SK-N-SH treated with all-trans-retinoic acid at 6 μM for 48 hours (cell line): ENCODE data around the gene ABITRAM.

ENCODE experiments used
- ESRRG ChIP-seq: fragments of 250-450 bp; sonication (Bioruptor Pico); IDR thresholded peaks from 2 replicates; pipeline ENCODE4 v1.6.1; 2021; ENCODE audit warnings: mild to moderate bottlenecking
- SNAI2 ChIP-seq: fragments of 250-450 bp; sonication (Bioruptor Pico); IDR thresholded peaks from 2 replicates; pipeline ENCODE4 v1.5.0; 2020; ENCODE audit warnings: mild to moderate bottlenecking, moderate library complexity
- ZFP30 ChIP-seq: fragments of 450-650 bp; formaldehyde crosslinking; IDR thresholded peaks from 2 replicates; pipeline ENCODE4 v1.5.0; 2022; ENCODE audit warnings: mild to moderate bottlenecking, moderate library complexity
- ZNF70 ChIP-seq: fragments of 450-650 bp; formaldehyde crosslinking; IDR thresholded peaks from 2 replicates; pipeline ENCODE4 v1.5.0; 2020; ENCODE audit warnings: mild to moderate bottlenecking, moderate library complexity
- TF ChIP-seq, protein P1 (sequence below): fragments of 250-450 bp; sonication (Bioruptor Pico); IDR thresholded peaks from 2 replicates; pipeline ENCODE4 v1.5.1; 2021; ENCODE audit warnings: mild to moderate bottlenecking, moderate library complexity
- TF ChIP-seq, protein P2 (sequence below): fragments of 250-450 bp; sonication (Bioruptor Pico); IDR thresholded peaks from 2 replicates; pipeline ENCODE4 v1.8.0; 2021; ENCODE audit warnings: low read depth, mild to moderate bottlenecking, moderate library complexity, borderline replicate concordance
- TF ChIP-seq, protein P3 (sequence below): fragments of 250-450 bp; sonication (Bioruptor Pico); IDR thresholded peaks from 2 replicates; pipeline ENCODE4 v1.8.0; 2020; ENCODE audit warnings: mild to moderate bottlenecking, moderate library complexity, borderline replicate concordance

DNA sequence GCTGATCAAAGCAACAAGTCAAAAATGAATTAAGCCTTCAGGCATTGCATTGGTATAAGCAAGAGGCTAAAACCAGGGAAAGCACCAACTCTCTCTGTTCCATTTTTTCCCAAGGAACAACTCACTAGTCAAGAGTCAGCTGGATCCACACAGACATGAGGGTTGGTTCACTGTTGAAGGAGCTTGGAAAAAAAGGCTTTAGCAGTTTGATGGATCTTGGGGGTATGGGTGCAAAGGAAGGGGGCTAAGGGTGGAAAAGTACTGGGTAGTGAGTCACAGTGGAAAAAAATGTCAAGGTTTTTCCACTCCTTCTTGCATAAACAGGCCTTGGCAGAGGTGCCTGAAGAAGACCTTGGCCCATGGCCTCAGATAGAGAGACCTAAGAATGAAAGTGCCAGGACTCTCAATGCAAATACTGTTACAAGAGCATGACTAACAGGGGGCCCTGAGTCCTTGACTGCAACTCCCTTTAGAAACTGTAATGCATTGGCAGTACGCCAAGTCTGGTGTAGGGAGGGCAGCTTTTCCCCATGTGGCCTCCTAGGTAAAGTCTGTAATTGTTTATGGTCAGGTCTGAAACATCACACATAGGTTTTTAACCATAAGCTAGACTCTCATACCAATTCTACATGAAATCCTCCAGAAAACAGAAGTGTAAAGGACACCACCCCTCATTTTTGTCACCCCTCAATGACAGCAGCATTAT lies 48.4 kb upstream of the ABITRAM start:
- no peak for TF ChIP-seq ZFP30 (CRISPR knock-in tag)
- TF ChIP-seq, protein P1, sequence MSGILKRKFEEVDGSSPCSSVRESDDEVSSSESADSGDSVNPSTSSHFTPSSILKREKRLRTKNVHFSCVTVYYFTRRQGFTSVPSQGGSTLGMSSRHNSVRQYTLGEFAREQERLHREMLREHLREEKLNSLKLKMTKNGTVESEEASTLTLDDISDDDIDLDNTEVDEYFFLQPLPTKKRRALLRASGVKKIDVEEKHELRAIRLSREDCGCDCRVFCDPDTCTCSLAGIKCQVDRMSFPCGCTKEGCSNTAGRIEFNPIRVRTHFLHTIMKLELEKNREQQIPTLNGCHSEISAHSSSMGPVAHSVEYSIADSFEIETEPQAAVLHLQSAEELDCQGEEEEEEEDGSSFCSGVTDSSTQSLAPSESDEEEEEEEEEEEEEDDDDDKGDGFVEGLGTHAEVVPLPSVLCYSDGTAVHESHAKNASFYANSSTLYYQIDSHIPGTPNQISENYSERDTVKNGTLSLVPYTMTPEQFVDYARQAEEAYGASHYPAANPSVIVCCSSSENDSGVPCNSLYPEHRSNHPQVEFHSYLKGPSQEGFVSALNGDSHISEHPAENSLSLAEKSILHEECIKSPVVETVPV (CRISPR knock-in tag) = no peak
- no peak for TF ChIP-seq ZNF70 (CRISPR knock-in tag)
- TF ChIP-seq, protein P2, sequence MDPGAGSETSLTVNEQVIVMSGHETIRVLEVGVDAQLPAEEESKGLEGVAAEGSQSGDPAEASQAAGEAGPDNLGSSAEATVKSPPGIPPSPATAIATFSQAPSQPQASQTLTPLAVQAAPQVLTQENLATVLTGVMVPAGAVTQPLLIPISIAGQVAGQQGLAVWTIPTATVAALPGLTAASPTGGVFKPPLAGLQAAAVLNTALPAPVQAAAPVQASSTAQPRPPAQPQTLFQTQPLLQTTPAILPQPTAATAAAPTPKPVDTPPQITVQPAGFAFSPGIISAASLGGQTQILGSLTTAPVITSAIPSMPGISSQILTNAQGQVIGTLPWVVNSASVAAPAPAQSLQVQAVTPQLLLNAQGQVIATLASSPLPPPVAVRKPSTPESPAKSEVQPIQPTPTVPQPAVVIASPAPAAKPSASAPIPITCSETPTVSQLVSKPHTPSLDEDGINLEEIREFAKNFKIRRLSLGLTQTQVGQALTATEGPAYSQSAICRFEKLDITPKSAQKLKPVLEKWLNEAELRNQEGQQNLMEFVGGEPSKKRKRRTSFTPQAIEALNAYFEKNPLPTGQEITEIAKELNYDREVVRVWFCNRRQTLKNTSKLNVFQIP (CRISPR knock-in tag) = no peak
- TF ChIP-seq SNAI2 (CRISPR knock-in tag) = no peak
- TF ChIP-seq, protein P3, sequence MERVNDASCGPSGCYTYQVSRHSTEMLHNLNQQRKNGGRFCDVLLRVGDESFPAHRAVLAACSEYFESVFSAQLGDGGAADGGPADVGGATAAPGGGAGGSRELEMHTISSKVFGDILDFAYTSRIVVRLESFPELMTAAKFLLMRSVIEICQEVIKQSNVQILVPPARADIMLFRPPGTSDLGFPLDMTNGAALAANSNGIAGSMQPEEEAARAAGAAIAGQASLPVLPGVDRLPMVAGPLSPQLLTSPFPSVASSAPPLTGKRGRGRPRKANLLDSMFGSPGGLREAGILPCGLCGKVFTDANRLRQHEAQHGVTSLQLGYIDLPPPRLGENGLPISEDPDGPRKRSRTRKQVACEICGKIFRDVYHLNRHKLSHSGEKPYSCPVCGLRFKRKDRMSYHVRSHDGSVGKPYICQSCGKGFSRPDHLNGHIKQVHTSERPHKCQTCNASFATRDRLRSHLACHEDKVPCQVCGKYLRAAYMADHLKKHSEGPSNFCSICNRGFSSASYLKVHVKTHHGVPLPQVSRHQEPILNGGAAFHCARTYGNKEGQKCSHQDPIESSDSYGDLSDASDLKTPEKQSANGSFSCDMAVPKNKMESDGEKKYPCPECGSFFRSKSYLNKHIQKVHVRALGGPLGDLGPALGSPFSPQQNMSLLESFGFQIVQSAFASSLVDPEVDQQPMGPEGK (CRISPR knock-in tag) = no peak
- no peak for TF ChIP-seq ESRRG (CRISPR knock-in tag)
